KG1 (cell line): ENCODE measurements around the gene BEX5.
"Not testable (repeated sequence)": the region's sequence is repeated elsewhere in the genome, so short reads cannot be mapped to it uniquely, and the experiment has no call there.

Source experiments
- DNase-seq: peaks from one replicate; lab custom pipeline; 2025; lab: John Stamatoyannopoulos, UW

The BEX5 gene

DNA sequence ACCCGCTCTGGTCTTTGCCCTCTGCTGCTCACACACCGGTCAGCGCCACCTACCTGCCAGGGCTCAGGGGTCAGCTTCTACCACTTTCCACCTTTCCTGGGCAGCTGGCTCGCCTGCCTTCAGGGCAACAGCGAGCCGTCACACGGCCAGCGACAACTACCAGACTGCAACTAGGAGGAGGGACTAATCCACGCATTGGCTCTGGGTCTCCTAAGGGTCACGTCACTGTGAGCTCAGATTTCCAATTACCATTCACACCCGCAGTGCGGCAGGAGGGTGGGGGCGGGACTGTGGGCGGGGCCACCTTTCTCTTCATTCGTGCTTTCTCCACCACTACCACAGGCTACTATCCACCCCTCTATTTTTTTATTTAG, at the start of gene BEX5:
Gene BEX5, minus strand, starts transcription at position 172 of the 374 bp plus-strand sequence. CDS start 1,712 bp downstream, outside the sequence.
- DNase-seq: no peak

DNA sequence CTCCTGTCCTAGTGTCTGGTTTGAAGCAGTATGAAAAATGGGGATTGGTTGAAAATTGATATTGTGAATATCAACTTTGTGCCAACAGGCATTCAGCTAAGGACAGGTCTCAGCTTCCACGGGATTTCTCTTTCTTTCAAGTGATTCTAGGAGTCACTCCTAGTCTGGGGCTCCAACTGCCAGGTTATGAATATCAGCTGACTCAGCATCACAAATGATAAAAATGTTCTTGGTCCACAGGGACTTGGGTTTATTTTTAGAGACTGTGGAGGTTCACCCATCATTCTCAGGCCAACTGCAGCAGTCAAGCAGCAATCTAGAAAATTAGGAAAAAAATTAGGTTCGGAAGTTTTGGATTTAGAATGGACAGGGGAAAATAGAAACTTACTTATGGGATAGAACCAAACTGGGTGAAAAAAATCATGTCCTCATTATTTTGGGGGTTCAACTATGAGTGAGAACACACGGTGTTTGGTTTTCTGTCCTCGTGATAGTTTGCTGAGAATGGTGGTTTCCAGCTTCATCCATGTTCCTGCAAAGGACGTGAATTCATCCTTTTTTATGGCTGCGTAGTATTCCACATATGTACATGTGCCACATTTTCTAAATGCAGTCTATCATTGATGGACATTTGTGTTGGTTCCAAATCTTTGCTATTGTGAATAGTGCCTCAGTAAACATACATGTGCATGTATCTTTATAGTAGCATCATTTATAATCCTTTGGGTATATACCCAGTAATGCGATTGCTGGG, 30.4 kb upstream of the BEX5 start:
- DNase-seq: no peak

DNA sequence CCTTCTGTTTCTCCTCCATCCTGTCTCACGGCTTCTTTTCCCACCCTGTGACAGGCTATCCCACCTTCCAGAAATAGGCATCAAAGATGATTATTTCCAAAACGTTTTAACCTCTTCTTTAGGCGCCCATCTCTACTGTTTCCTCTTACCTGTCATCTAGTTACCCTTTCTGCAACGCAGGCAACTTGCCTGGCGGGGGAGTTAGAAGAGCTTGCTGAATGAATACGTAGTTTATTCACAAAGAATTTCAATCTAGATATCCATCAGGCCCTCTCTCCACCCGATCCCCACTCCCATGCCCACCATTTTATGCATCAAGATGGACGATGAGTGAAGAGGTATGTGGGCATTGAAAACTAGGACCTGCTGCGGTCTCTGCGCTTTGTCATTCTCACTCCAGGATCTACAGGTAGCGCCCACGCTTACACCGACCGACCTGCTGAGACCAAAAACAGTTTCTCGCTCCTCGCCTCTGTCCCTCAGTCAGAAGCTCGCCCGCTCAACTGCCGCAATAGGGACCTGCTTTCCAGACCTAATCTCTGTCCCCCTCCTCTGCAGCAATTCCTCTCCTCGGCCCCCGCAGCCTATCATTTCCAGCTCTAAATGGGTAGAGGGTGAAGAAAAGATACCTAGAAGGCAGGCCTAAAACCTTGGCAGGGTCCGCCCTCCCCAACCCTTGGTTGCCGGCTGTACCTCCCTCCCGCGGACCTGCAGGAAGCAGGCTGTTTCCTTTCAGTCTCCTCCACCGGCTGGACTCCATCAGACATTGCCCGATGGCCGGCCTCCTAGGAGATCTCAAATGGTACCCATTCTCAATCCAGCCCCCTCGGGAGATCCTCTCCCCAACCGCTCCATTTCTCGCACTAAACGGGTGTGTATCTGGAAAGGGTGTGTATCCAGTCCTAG, 624 bp downstream of the BEX5 start:
- no peak for DNase-seq

DNA sequence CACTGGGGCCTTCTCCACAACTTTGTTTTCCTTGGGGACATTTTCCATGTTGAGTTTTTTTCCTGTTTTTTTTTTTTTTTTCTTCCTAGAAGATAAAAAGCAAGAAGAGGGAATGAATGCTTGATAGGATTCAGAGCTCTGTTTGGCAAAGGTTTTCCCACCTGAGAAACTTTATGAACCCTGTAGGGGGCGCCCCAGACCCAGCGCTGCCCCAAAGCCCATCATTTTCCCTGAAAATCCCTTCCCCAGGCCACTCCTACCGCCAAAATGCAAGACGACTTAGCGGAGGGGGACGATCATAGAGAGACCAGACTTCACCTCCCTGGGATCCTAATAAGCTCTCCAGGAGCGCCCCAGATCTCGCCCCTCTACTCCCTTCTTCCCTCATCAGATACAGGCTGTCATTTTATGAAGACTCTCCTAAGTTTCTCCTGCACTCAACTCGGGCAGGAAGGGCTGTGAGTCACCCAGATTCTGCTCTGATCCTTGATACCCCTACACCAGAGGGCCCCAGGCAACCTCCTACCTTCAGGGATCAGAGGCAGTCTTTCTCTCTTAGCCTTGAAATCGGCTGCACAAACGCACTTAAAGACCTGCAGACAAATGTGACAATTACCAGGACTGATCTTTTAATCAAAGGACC, 1.4 kb downstream of the BEX5 start:
- DNase-seq: no peak

DNA sequence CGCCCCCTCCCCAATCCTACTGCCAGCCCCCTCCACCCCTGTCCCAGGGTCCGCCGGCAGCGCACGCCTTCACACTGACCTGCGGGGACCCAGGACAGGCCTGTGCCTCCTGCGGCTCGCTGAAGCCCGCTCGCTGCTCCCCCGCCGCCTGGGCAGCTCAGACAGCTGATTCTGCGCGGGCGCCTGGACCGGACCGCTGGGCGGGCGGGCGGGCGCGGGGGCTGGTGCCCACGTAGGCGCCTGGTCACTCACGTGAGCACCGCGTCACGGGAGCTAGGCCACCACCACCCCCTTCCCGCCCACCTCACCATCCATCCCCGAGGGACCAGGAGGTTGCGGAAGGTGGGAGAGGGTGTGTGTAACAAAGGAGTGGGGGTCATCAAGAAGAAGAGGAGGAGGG, 13.5 kb downstream of the BEX5 start, which contains the start of gene TCEAL6:
Gene TCEAL6, minus strand, starts transcription at position 208 of the 400 bp plus-strand sequence.
- DNase-seq: not testable (repeated sequence)

DNA sequence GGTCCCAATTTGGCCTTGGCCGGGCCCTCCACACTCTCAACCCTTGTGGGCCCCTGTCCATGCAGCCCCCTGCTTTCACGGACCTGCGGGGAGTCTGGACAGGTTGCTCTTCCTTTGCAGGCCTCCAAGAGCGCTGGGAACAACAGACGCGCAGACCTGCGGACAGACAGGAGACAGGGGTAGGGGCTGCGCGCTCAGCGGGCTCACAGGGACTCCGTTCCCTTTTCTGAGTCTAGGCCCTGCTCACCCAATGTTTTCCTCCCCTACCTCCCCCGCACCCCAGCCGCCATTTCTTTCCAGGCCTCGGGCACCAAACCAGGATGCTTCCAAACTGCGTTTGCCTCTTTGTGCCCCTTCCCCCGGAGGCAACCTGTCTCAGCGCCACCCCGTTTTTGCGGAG, 14.1 kb downstream of the BEX5 start:
- not testable (repeated sequence) for DNase-seq

DNA sequence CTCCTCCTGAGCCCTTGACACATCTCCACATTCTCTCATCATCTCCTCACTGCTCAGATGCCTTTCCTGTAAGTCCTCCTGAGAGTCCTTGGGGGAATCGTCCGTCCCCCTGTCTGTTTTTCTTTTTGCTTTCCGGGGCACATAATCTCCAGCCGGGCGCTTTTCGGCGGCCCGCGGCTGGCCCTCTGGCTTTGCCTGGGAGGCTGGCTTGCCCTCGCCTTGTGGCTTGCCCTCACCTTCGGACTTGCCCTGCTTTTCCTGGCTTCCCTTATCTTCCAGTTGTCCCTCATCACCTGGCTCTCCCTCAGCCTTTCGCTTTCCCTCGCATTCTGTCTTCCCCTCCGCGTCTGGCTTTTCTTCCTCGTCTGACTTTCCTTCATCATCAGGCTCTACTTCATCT, 14.9 kb downstream of the BEX5 start:
- DNase-seq: not testable (repeated sequence)

DNA sequence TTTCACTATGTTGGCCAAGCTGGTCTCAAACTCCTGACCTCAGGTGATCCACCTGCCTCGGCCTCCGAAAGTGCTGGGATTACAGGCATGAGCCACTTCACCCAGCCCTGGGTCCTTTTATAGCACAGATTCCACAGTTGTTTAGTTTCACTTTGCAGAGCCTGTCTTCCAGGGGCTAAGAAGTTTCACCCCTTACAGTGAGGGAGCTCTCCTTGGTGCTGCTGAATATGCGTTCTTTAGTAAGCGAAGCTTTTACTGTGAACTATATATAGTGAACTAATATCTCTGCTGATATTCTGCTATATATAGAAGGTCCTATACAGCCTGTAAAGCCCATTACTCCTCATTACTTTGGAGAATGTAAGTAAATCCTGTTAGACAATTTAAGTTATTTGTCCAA, 17.7 kb downstream of the BEX5 start:
- no peak for DNase-seq

DNA sequence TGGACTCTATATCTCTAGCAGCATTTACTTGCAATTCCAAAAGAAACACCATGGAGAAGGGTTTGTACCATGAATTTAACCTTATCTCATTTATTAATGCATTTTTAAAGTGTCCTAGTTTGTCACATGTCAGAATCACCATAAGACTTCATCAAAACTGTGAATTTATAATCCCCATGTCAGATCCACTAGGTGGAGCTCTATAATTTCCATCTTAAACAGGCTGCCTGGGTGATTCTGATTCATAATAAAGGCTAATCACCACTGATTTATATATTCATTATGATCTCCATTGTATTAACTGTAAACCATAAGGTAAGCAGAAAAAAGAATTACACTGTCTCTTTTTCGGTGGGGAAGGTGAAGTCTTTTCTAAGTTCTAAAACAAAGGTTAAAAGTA, 26.3 kb downstream of the BEX5 start:
- no peak for DNase-seq

DNA sequence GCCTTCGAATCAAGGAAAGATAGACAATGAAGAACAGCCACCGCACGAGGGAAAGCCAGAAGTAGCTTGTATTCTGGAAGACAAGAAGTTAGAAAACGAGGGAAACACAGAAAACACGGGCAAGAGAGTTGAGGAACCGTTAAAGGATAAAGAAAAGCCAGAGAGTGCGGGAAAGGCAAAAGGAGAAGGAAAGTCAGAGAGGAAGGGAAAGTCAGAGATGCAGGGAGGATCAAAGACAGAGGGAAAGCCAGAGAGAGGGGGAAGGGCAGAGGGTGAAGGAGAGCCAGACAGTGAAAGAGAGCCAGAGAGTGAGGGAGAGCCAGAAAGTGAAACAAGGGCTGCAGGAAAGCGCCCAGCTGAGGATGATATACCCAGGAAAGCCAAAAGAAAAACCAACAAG, 28.9 kb downstream of the BEX5 start:
- DNase-seq: no peak

DNA sequence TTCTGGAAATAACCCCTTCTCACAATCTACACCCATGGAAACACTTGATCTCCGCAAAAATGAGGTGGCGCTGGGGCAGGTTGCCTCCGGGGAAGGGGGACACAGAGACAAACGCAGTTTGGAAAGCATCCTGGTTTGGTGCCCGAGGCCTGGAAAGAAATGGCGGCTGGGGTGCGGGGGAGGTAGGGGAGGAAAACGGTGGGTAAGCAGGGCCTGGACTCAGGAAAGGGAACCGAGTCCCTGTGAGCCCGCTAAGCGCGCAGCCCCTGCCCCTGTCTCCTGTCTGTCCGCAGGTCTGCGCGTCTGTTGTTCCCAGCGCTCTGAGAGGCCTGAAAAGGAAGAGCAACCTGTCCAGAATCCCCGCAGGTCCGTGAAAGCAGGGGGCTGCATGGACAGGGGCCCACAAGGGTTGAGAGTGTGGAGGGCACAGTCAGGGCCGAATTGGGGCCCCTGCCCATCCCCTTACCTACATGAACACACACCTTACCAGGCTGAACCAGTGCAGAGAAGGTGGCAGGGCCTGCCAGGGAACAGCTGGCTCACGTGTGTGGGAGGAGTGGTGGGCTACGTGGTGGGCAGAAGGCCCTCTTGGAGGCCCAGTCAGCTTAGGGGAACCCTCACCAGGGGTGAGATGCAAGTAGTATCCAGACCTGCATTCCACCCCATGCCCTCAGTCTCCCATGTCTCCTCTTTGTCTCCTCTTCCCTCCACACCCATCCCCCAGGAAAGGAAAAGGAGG, 29.5 kb downstream of the BEX5 start:
- DNase-seq: not testable (repeated sequence)

DNA sequence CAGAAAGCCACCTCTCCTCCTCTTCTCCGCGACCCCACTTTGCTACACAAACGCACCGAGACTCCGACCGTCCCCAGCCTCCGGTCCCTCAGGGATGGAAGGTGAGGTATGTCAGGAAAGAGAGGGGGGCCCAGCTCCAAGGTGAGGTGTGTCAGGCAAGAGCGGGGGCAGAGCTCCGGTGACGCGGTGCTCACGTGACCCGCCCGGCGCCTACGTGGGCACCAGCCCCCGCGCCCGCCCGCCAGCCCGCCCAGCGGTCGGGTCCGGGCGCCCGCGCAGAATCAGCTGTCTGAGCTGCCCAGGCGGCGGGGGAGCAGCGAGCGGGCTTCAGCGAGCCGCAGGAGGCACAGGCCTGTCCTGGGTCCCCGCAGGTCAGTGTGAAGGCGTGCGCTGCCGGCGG, 30.3 kb downstream of the BEX5 start, which contains the start of gene TCEAL2:
Gene TCEAL2, plus strand, starts transcription at position 244 of the 400 bp plus-strand sequence. CDS start 1,152 bp downstream, outside the sequence.
- not testable (repeated sequence) for DNase-seq

DNA sequence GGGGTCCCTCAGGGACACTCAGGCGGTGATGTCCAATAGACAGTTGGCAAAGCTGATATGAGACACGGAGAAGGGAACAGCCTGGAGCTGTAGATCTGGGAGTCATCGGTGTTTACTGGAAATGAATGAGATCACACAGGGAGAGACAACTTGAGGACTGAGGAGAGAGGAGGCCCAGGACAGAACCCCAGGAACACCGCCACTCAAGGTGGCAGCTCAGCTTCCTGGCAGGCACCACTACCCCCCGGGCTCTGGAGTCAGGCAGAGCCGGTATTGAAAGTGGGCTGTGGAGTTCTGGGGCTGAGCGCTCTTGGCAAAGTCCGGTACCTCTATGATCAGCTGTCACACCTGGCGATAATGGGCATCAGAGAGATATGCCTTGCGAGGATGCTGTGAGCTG, 30.8 kb downstream of the BEX5 start:
- not testable (repeated sequence) for DNase-seq

DNA sequence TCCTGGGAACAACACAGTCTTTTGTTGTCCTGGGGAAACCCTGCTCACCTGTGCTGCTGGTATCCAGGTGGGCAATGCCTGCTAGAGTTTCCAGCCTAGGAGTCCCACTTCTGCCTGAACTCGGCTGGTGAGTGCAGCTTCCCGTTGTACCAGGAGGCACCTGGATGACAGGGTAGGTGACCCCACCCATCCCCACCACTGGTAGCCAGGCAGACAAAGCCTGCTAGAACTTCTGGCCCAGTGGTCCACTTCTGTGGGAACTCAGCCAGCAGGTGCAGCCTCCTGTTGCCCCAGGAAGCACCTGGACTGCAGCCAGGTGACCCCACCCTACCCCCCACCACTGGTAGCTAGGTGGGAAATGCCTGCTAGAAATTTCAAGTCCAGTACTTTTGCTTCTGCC, 40.0 kb downstream of the BEX5 start:
- no peak for DNase-seq

DNA sequence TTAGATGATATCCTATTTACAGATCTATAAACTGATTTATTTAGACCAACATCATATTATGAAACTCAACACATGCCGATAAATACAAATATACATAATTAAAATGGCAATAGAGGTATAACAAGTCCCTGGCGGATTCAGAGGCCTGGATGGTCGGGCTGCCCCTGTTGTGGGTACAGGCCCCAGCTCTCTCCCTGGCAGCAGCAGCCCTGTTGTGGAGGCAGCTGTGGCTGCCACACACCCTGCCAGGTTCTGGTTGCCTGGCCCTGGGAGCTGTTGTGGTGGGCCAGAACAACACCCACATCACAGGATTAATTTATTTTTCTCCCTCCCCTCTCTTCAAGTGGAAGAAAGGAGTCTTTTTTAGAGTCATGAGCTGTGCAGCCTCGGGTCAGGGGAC, 42.4 kb downstream of the BEX5 start:
- DNase-seq: no peak
